Heart left ventricle (tissue), 16 donors: Measurements from ENCODE around the gene ACYP1. TPM values are rescaled to one million over a fixed set of nuclear protein-coding genes. Genes with fewer than 3 reads are reported as not detected.

Source experiments
- ATAC-seq, 4 donors: fragments of 200-7000 bp; cut with Tn5 transposase; one replicate each; pipeline ENCODE4 v1.9.1; 2020 to 2022; ENCODE audit warnings: moderate library complexity in 4 of 4, mild to moderate bottlenecking in 3 of 4, moderate number of reproducible peaks in 1 of 4
- DNase-seq, 5 donors: peaks; one replicate each; pipeline ENCODE4 v3.0.0-alpha.2; 2020
- H3K27ac ChIP-seq, 12 donors: fragments of 200-600 bp; sonication (generic) in 4 of 12; one replicate each; pipeline versions ENCODE4 v1.5.0 to v1.8.0; 2016 to 2022; ENCODE audit warnings: mild to moderate bottlenecking in 2 of 12
- H3K27me3 ChIP-seq, 9 donors: fragments of 200-600 bp; sonication (generic) in 2 of 9; one replicate each; pipeline versions ENCODE4 v1.5.1 to v1.8.0; 2016 to 2022; ENCODE audit warnings: mild to moderate bottlenecking in 3 of 9
- H3K36me3 ChIP-seq, 9 donors: fragments of 200-600 bp; sonication (generic) in 2 of 9; one replicate each; pipeline versions ENCODE4 v1.5.0 to v1.8.0; 2018 to 2022; ENCODE audit warnings: mild to moderate bottlenecking in 2 of 9
- H3K4me1 ChIP-seq, 12 donors: fragments of 200-600 bp; sonication (generic) in 4 of 12; one replicate each; pipeline versions ENCODE4 v1.5.0 to v1.8.0; 2016 to 2022; ENCODE audit warnings: mild to moderate bottlenecking in 3 of 12
- H3K4me3 ChIP-seq, 12 donors: fragments of 200-600 bp; sonication (generic) in 4 of 12; one replicate each; pipeline versions ENCODE4 v1.5.0 to v1.8.0; 2017 to 2022; ENCODE audit warnings: mild to moderate bottlenecking in 9 of 12, moderate library complexity in 4 of 12
- H3K9me3 ChIP-seq, 12 donors: fragments of 200-600 bp; sonication (generic) in 4 of 12; one replicate each; pipeline versions ENCODE4 v1.5.0 to v1.8.0; 2016 to 2022; ENCODE audit warnings: mild to moderate bottlenecking in 1 of 12
- CTCF ChIP-seq, 12 donors: fragments of 200-600 bp; sonication (generic) in 4 of 12; IDR thresholded peaks; one replicate each; pipeline versions ENCODE4 v1.5.0 to v1.8.0; 2018 to 2022; ENCODE audit warnings: antibody characterized with exemption in 12 of 12, mild to moderate bottlenecking in 5 of 12
- POLR2A ChIP-seq, 2 donors: fragments of 450-650 bp; IDR thresholded peaks; one replicate each; pipeline ENCODE4 v1.6.1; 2017; ENCODE audit warnings: antibody characterized with exemption in 2 of 2, mild to moderate bottlenecking in 2 of 2, moderate library complexity in 2 of 2
- WGBS, 4 donors: extraction: QIAGEN DNeasy Blood & Tissue Kit in 2 of 4; methylation state at CpG; one replicate each; pipeline versions ENCODE4 v1.1.5 to v1.1.7; 2013 to 2018; 5-methylcytosine and 5-hydroxymethylcytosine counted together
- intact Hi-C, 10 donors: fragments of 100-400 bp; cut with DNase I; formaldehyde crosslinking; loops; one replicate each; pipeline versions ENCODE4 v1.11.1 to v1.14.2; 2022
- polyA plus RNA-seq, 2 donors: library from polyadenylated mRNA; stranded (reverse); fragments of 200-250 nt; gene quantifications; one replicate each; pipeline ENCODE4 v1.2.3, GENCODE V29; 2013
- total RNA-seq, 9 donors: library from RNA; depleted of rRNA in 2 of 9; stranded (reverse); fragments of >200 nt in 2 of 9; fragmentation: NEBNext Ultra II Directional in 3 of 9; extraction: Animal tissue kit (Norgen Biotek cat#: 25700) in 3 of 9; gene quantifications; one replicate each; pipeline versions ENCODE4 v1.1.0 to v1.2.4, GENCODE V29; 2016 to 2023
- donor health status: ischemic (EF 13 %, LVEDD 7.1; RV severe dilation, severe dysfunction).
- donor health status: healthy with polysubstance abuse.
- donor health status: DM: no; HTN: yes; CAD: no.
- donor health status: DM: no; HTN: no; CAD: no.
- donor health status: ischemic (EF 25% LVEDD 6.9; RV normal size, moderate dysfunction).
- donor health status: ischemic (EF 25% LVEDD 5.7; RV mildly dilated, moderate dysfunction).
- donor health status: healthy.
- donor health status: DM: yes; HTN: yes; CAD: no.
- donor health status: ischemic (EF 35%, LVEDD 5.7; RV mildly dilated, moderate dysfunction).
- donor health status: nonischemic (EF 11% LVEDD 7.7; RV severe dilation, severe dysfunction).
- donor health status: DM: yes; HTN: yes; CAD: no.
- donor health status: PGD.
- donor health status: ischemic (EF 29% LVEDD 5.4; RV normal size, mild dysfunction).
- donor health status: nonischemic (EF 23%, LVEDD 6.1; RV moderate dilation, normal function).

ACYP1 gene
- total and polyA plus RNA-seq, 11 donors, result 6.7 to 20.0 (median 11.4) TPM

- no peak for DNase-seq
- peaks cover 4 to 100% (median 94%) of the 10 kb centered on the region in 9 donors for H3K36me3 ChIP-seq
- H3K4me3 ChIP-seq, result no peak overlapping the region
- WGBS, 4 donors, result 91 to 96% (median 93%) methylated on average over 3 of the region's 3 CpGs
- no peaks in the 10 kb centered on the region for H3K9me3 ChIP-seq
- ATAC-seq, result no peak
- intact Hi-C loops, result no loop called here
- TF ChIP-seq POLR2A (IDR thresholded peaks at IDR 0.05) (no peak), CTCF (IDR thresholded peaks at IDR 0.05) (no peak)
- no peak overlapping the region for H3K27ac ChIP-seq
- no peaks in the 10 kb centered on the region for H3K27me3 ChIP-seq
- H3K4me1 ChIP-seq, result peaks cover 0 to 11% (median 5%) of the 10 kb centered on the region in 12 donors
These were observed 45.1 kb downstream of the ACYP1 start for GRCh38 chr14:75018694-75019093.

GRCh38 chr14:75016815-75017214 is 47.0 kb downstream of the ACYP1 start:
- Histone ChIP-seq H3K4me3 (no peak overlapping the region), H3K4me1 (peaks cover 3 to 25% (median 18%) of the 10 kb centered on the region in 12 donors), H3K9me3 (no peaks in the 10 kb centered on the region), H3K36me3 (peaks cover 4 to 96% (median 82%) of the 10 kb centered on the region in 9 donors), H3K27me3 (no peaks in the 10 kb centered on the region), H3K27ac (no peak overlapping the region)
- no peak for ATAC-seq
- no peak for DNase-seq
- TF ChIP-seq CTCF (IDR thresholded peaks at IDR 0.05) (no peak), POLR2A (IDR thresholded peaks at IDR 0.05) (no peak)
- WGBS, 4 donors, result 91 to 100% (median 97%) methylated on average over 3 of the region's 3 CpGs
- intact Hi-C loops, result no loop called here

- intact Hi-C loops, result no loop called here
- peaks cover 7 to 37% (median 27%) of the 10 kb centered on the region in 12 donors for H3K4me1 ChIP-seq
- DNase-seq, result no peak
- TF ChIP-seq POLR2A (IDR thresholded peaks at IDR 0.05) (no peak), CTCF (IDR thresholded peaks at IDR 0.05) (no peak)
- peaks cover 4 to 91% (median 73%) of the 10 kb centered on the region in 9 donors for H3K36me3 ChIP-seq
- H3K4me3 ChIP-seq, result no peak overlapping the region
- no peaks in the 10 kb centered on the region for H3K27me3 ChIP-seq
- WGBS, 4 donors, result 80 to 92% (median 89%) methylated on average over 5 of the region's 5 CpGs
- no peaks in the 10 kb centered on the region for H3K9me3 ChIP-seq
- no peak overlapping the region for H3K27ac ChIP-seq
- no peak for ATAC-seq
These were observed 48.3 kb downstream of the ACYP1 start for GRCh38 chr14:75015496-75015895.

GRCh38 chr14:75013290-75013689 is 50.5 kb downstream of the ACYP1 start:
- DNase-seq, result peak in 3 of 5 donors; percentile 23 to 61 (median 29)
- peak; percentile 44 to 76 (median 68) for ATAC-seq
- intact Hi-C loops, result loop anchor here in 5 of 10 donors (5.0 kb wide), 4 partner anchors 39 to 71 kb away; partner anchors contain the start of genes ZC2HC1C (in 3 of the 5) and MLH3 (in 1 of the 5)
- Histone ChIP-seq H3K9me3 (no peaks in the 10 kb centered on the region), H3K36me3 (peaks cover 1 to 93% (median 74%) of the 10 kb centered on the region in 9 donors), H3K27me3 (no peaks in the 10 kb centered on the region), H3K4me3 (no peak overlapping the region), H3K27ac (peak overlapping the region in 10 of 12 donors; percentile 12 to 77 (median 42)), H3K4me1 (peaks cover 7 to 37% (median 27%) of the 10 kb centered on the region in 12 donors)
- TF ChIP-seq POLR2A (IDR thresholded peaks at IDR 0.05) (no peak), CTCF (IDR thresholded peaks at IDR 0.05) (no peak)
- WGBS, 4 donors, result 40 to 60% (median 45%) methylated on average over 6 of the region's 6 CpGs
